Measurements from ENCODE around the gene ZNF562.

DNA sequence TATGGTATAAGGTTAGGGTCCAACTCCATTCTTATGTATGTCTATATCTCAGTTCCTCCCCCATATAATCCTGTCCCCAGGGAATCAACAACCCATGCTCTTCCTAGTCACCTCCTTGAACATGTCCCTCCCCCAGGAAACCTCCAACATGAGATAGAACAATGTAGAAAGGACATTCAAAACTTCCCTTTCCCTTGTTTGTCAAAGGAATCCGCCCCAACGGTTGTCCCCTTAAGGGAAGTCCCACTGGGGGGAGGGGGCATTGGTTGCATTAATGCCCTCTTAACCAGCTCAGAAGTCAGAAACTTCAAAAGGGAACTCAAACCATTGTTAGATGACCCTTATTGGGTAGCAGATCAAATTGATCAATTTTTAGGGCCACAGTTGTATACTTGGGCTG lies 47.0 kb downstream of the ZNF562 start:
- TF ChIP-seq, protein P1, sequence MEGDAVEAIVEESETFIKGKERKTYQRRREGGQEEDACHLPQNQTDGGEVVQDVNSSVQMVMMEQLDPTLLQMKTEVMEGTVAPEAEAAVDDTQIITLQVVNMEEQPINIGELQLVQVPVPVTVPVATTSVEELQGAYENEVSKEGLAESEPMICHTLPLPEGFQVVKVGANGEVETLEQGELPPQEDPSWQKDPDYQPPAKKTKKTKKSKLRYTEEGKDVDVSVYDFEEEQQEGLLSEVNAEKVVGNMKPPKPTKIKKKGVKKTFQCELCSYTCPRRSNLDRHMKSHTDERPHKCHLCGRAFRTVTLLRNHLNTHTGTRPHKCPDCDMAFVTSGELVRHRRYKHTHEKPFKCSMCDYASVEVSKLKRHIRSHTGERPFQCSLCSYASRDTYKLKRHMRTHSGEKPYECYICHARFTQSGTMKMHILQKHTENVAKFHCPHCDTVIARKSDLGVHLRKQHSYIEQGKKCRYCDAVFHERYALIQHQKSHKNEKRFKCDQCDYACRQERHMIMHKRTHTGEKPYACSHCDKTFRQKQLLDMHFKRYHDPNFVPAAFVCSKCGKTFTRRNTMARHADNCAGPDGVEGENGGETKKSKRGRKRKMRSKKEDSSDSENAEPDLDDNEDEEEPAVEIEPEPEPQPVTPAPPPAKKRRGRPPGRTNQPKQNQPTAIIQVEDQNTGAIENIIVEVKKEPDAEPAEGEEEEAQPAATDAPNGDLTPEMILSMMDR (conservative IDR thresholded peaks at IDR 0.05; ENCODE audit: low read depth, low read length) = no peak
- TF ChIP-seq EZH2 (IDR thresholded peaks at IDR 0.05; ENCODE audit: borderline replicate concordance, low read depth, low read length, poor library complexity, severe bottlenecking) = no peak

All from A673 (cell line).